Glomerular visceral epithelial cell (primary cell): Measurements from ENCODE around the gene TMEM107.
"Not testable (repeated sequence)": the region's sequence is repeated elsewhere in the genome, so short reads cannot be mapped to it uniquely, and the experiment has no call there.

ENCODE experiments used
- DNase-seq: peaks from one replicate; pipeline ENCODE4 v3.0.0-alpha.2; 2016; ENCODE audit errors: extremely low spot score

The TMEM107 gene

DNA sequence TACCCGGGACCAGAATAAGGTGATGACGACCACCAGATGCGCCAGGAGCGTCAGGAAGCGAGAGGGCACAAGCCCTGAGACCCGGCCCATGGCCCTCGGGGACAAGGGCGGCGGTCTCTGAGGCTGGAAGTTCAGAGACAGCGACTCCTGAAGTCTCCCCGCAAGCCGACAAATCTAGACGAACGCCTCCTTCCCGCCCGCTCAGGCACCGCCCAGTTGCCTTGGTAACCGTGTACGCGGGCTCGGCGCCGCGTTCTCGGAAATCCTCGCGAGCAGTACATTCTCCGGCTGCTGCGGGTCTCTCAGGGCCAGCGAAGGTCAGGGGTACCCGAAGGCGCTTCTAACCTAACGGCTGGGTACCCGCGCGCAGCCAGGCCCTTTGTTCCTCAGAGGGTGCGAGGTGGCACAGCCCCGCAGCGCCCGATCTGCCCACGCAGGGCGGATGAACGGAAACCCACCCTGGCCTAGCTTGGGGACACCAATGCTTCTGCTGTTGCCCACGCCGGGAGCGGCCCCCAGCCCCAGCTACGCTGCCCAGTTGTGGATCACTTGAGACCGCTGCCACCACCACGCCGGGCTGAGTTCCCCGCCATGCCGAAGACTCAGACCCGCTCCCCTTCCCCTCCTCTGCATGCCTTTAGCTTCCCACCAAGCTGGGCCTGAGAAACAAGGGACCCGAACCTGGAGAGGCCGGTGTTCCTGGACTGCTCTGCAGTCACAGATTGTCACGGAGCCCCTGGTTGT is at the start of gene TMEM107:
TSS of gene TMEM107 (minus strand) at position 184 of the 744 bp plus-strand sequence. CDS start at position 90, 94 bp downstream.
- peak; percentile 83 for DNase-seq

DNA sequence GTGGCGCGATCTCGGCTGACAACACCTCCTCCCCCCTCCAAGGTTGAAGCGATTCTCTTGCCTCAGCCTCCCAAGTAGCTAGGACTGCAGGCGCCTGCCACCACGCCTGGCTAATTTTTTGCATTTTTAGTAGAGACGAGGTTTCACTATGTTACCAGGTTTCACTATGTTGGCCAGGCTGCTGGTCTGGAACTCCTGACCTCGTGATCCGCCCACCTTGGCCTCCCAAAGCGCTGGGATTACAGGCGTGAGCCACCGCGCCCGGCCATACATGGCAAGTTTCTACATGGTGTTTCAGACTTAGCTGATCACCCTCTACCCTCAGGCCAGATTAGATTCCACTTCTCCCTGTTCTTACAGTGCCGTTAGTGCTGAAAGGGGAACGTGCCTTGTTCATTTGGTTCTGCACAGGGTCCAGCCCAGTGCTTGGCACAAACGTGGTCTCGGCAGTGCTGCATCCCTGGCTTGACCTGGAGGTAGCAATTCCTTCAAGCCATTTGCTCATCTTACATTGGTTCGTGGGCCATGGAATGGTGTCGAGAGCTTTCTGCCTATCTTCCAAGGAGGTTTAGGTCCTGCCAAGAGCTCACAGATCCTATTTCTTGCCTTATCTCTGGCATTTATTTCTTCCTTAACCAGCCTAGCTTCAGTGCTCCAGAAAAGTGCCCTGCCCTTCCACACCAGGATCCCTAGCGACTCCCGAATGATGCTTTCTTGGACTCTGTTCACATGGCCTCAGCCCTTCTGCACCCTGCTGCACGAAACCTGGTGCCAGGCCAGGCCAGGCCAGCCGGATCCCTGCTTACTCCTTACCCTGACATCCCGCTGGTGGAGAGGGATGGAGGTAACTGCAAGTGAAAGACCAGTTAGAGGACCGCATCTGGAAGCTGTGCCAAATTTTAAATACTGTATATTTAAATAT is 49.0 kb upstream of the TMEM107 start:
- DNase-seq: no peak

DNA sequence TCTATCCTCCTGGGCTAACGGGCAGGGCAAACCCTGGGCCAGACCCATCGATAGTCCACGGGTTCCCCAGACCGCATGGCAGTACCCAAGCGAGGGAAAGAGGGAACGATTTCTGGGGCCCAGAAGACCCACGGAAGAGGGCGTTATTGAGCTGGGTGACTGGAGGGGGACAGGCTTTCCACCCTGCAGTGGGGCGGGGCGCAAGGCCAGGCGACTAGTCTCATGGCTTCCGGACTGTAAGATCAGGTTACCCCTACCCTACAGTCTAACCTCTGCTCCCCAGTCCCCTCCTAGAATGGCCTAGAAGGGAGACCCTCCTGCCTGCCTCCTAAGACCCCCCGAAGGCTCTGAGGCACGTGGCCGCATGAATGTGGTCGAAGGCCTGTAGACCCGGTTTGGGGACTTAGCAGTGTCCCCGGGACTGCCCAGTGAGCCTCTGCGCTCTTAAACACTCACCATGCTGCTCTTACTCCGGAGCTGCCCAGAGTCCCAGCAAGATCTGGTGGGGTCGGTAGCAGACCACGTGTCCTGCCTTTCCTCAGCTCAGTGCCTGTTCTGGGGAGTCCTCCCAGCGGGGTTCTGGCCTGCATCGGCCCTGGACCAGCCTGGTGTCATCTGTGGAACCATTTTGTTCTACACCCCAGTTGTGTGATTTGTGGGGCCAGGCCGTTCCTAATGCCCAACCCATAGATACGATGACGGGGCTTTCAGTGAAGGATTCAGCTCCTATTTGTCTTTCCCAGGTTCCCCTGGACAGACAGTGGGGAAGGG is 47.4 kb upstream of the TMEM107 start:
- DNase-seq: peak; percentile 52

DNA sequence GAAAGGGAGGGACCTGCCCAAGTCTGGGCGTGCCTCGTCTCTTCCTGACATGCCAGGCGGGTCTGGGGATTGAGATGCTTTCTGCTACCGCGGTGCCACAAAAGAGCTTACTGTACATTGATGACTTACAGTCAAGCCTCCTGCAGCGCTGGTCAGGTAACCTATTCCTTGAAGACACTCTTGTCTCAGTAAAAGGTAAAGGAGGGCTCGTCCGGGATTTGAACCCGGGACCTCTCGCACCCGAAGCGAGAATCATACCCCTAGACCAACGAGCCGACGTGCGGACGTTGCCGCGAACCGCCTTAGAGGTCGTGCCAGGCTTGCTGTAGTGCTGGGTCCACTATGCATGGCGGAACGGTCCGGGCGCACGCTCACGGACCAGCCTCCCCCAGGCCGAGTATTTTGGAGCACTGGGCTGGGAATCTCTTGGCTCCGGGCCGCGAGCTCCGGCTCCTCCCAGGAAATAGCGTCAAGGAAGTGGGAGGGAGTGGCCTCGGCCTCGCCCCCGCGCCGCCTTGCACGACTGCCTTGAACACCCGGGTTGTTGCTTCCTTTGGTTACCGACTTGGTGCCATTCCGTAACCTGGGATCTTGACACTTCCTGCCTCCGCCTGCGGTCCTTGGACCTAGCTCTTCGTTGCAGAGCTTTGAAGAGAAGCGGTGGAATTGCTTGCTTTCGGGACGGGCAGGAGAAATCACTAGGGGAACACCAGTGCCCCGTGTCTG is 46.6 kb upstream of the TMEM107 start:
- DNase-seq: peak; percentile 94

DNA sequence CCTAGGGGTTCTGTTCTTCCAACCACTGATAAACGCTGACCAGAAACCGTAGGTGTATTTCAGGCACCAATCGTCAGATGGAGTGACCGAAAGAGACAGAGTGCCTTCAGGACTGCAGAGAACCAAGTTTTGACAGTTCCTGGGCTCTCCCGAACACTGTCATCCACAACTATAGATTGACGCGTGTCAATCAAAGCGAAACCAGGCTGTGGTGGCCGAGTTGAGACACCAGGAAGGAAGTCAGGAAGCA is 46.1 kb upstream of the TMEM107 start:
- no peak for DNase-seq

DNA sequence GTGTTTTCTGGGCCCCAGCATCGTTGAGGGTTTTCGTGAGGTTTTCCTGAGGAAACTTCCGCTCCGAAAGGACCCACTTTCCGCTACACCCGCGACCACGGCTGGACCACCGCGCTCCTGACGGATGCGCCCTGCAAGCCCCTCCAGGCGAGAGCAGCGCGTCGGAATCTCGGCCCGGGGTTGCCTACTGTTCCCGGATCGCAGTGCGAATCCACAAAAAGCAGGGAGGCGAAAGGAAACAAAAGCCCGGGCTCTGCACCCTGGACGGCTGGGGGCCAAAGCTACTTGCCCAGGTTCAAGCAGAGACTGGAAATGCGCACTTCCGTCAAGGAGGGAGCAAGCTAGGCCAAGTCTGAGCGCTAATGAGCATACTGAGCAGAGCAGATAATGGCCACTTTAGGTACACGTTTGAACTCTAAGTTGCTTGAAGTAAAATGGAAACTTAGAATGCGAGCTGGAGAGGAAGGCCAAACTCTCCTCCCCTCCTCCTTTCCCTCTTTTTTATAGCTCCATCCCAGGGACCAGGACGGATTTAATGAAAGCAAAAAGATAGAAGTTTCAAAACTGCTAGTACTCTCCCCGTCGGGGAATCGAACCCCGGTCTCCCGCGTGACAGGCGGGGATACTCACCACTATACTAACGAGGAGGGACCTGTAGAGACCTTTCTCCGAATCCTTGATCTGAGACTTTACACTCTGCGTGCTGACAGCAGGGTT is 45.6 kb upstream of the TMEM107 start:
- DNase-seq: peak; percentile 93

DNA sequence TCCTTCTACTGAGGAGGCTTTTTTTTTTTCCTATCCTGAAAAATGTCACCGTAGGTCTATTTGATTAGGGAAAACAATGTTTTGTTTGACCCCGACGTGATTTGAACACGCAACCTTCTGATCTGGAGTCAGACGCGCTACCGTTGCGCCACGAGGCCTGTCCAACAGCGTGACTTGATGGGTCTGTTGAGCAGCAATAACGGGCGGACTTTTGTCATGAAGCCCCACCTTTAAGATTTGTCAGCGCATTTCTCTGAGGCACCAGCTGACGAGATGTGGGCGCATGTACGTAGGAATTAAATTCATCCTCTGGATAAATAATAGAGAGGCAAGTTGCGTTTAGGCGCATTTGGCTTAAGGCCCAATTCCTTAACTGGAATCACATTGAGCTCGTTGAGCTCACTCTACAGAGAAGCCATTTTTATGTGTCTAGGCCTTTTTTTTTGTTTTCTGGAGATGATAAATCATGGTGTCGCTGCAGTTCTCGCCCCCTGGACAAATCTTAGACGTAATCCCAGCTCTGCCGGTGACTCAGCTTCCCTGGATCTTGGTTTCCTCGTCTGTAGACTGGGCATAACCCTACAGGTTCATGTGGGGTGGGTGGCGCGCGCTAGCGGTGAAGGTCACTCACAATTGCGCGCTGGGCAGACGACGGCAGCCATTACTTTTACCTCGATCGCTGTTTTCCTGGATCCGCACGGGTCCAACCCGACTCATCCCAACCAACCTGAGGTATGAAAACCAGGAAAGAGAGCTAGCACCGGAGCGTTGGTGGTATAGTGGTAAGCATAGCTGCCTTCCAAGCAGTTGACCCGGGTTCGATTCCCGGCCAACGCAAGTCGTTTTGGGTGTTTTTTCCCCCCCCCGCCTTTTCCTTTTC is 44.8 kb upstream of the TMEM107 start:
- peak; percentile 93 for DNase-seq

DNA sequence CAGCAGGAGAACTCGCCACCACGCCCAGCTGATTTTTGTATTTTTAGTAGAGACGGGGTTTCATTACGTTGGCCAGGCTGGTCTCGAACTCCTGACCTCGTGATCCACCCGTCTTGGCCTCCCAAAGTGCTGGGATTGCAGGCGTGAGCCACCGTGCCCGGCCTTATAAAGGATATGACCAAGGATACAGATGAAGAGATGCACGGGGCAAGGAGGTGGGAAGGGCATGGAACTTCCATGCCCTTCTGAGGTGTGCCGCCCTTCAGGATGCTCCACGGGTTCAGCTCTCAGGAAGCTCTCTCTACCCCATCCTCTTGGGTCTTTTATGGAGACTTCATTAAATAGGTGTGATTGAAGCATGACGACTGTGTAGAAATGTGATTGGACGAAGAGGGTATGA is 37.8 kb upstream of the TMEM107 start:
- not testable (repeated sequence) for DNase-seq

DNA sequence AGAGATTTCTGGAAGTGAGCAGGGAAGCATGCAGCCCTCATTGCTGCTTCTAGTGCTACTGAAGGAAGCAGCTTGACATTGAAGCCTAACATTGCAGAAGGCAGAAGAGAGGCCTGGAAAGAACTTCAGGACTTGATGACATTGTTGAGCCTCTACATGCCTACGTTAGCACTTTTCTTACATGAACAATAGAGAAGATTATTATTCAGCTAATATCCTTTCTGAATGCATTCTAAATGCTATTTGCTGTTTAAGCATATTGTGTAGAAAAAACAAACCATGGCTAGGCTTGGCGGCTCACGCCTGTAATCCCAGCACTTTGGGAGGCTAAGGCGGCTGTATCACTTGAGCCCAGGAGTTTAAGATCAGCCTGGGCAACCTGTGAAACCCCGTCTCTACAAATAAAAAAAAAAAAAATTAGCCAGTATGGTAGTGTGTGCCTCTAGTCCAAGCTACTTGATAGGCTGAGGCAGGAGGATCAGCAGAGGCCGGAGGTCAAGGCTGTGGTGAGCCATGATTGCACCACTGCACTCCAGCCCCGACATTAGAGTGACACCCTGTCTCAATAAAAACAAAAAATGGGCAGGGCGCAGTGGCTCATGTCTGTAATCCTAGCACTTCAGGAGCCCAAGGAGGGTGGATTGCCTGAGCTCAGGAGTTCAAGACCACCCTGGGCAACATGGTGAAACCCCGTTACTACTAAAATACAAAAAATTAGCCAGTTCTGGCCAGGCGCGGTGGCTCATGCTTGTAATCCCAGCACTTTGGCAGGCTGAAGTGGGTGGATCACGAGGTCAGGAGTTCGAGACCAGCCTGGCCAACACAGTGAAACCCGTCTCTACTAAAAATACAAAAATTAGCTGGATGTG is 36.4 kb upstream of the TMEM107 start:
- no peak for DNase-seq

DNA sequence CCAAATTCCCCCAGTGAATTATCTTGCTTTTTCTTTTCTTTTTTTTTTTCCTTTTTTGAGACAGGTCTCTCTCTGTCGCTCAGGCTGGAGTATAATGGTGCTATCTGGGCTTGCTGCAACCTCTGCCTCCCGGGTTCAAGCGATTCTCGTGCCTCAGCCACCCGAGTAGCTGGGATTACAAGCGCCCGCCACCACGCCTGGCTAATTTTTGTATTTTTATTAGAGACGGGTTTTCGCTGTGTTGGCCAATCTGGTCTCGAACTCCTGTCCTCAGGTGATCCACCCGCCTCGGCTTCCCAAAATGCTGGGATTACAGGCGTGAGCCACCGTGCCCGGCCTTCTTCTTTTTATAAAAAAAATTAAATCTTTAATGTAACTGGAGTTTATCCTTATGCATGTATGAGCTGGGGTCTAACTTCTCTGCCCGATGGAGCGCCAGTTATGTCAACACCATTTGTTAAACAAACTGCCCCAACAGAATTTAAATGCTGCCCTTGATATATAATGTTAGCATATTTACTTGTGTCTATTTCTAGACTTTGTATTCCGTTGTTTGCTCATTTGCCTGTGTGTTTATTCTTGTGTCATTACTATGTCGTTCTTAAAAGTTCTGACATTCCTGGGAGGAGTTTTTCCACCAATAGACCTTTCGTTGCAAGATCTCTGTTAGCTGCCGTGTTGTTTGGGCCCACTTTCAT is 34.7 kb upstream of the TMEM107 start:
- no peak for DNase-seq

DNA sequence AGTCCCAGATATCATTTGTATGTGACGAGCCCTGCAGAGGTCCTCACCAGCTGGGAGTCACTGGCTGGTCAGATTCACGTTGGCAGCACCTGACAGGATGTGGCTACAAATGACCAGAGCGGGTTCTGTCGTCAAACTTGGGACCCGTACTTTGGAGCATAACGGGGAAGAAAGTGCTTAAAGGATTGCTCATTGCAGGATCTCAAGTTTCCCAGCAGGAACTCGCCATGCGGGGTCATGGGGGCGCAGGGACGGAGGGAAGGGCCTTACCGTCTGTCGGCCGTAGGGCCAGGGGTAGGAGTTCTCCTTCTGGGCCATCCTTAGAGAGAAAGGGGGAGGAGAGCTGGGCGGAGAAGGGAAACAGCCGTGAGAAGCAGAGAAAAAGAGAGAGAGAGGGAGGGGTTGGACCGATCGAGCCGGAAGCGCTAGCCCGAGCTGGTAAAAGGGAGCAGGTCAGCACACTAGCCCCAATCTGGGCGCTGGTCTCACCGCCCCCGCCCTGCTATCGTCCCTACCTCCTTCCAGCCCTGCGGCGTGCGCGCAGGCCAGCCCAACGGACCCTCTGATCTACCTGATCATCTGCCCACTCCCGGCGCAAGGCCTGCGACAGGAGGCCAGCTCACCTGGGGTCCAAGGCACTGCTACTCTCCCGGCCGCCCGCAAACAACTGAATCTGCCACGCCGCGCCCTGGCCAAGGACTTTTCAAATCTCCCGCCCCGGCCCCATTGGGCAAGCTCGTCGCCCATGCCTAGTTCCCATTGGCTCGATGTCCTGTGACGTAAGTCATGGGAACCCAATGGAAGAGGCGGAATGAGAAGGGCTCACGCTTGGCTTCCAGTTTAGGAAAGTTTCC is 34.0 kb upstream of the TMEM107 start, which contains the start of gene AURKB:
TSS of gene AURKB (minus strand) at position 669 of the 854 bp plus-strand sequence. CDS start at position 318, 351 bp downstream.
- peak; percentile 97 for DNase-seq

DNA sequence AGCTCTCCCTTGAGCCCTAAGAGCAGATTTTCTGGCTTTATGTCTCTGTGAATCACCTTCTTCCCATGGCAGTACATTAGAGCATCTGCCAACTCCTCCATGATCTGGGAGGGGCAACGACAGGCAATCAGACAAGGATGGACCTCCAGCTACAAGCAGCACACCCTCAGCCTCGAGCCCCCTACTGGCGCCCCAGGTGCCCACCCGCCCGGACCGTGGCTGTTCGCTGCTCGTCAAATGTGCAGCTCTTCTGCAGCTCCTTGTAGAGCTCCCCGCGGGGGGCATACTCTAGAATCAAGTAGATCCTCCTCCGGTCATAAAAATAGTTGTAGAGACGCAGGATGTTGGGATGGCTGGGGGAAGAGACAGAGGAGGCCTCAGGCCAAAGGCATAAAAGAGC is 30.4 kb upstream of the TMEM107 start:
- DNase-seq: no peak

DNA sequence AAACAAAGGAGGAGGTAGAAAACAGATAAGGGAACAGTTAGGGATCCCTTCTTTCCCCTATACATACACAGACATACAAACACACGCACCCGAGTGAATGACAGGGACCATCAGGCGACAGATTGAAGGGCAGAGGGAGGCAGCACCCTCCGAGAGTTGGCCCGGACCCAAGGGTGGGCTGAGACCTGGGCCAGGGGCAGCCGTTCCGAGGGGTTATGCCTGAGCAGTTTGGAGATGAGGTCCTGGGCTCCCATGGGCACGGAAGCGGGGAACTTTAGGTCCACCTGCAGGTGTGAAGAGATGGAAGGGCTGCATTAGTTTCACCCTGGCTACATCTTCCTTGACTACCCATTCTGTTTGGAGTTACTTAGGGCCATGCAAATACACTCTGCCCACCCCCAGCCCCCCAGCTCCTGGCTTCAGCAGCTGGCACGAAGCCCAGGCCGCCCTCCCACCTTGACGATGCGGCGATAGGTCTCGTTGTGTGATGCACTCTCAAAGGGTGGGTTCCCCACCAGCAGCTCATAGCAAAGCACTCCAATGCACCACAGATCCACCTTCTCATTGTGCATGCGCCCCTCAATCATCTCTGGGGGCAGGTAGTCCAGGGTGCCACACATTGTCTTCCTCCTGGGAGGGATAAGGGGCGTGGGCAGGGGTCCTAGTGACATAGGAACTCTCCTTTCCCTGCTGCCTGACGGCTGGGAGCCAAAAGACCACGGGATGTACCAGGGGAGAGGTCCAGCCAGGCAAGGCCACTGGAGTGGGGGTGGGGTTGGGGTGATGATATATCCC is 28.8 kb upstream of the TMEM107 start:
- DNase-seq: no peak

DNA sequence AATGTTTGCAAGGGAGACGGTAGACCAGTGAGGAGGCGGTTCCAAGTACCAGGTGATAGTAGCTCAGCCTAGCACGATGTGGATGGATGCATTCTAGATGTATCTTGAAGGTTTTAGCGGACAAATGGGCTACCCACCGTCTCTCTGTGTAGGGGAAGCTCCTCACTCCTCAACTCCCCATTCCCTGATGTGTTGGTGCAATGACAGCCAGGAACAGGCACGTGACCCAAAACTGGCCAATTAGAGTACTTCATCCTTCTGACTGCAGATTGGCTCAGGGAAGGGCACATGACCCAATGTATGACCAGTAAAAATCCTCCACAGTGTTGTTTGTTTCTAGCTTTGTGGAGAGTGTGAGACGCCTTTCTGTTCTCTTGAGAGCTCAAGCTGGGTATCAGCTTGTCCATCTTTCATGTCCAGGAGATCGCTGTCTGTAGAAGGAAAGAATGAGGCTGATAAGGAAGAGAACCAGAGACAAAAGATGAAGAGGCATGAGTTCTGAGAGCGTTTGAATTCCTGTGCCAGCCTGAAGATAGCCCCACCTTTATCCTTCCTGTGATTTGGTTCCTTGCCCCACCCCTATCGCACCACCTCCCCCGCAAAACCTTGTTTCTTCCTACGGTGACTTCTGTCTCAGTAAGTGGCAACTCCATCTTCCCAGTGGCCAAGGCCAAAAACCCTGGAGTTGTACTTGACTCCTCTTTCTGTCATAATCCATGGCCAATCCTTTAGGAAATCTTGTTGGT is 16.1 kb upstream of the TMEM107 start:
- DNase-seq: peak; percentile 84

DNA sequence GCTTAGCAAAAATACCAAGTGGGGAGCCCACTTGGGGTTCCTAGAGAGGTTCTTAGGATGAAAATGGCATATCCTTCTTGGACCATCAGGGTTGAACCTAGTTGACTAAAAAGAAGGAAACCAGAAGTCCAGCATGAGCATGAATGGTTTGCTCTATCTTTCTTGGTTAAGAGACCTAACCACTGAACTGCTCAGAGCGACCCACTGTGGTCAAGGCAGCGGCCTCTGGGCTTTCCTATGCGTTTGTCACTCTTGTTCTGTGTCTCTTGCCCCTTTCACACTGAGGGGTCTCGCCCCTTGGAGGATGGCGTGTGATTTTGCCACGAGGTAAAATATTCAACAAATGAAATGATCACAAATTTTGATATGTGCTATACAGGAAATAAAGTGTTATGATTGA is 14.3 kb upstream of the TMEM107 start:
- no peak for DNase-seq
